H1 (cell line): ENCODE measurements around the gene NHLRC2. TPM values are rescaled to one million over a fixed set of nuclear protein-coding genes. Genes with fewer than 3 reads are reported as not detected.

ENCODE experiments used
- JUN ChIP-seq: IDR thresholded peaks from 2 replicates; pipeline ENCODE4 v1.6.1; 2011; ENCODE audit warnings: low read depth, mild to moderate bottlenecking, improper control_type of control experiment, low read length
- KDM1A ChIP-seq: fragments of 200-600, 300-600 bp; sonication (generic); IDR thresholded peaks from 2 replicates; pipeline ENCODE4 v1.7.1; 2016; ENCODE audit warnings: mild to moderate bottlenecking, low read length, borderline replicate concordance
- TAF1 ChIP-seq: IDR thresholded peaks from 2 replicates; pipeline ENCODE4 v1.6.1; 2011; ENCODE audit warnings: mild to moderate bottlenecking, low read depth, low read length
- TCF12 ChIP-seq: IDR thresholded peaks from 2 replicates; pipeline ENCODE4 v1.6.1; 2011; ENCODE audit warnings: low read depth, mild to moderate bottlenecking, low read length
- TEAD4 ChIP-seq: IDR thresholded peaks from 2 replicates; pipeline ENCODE4 v1.6.1; 2012; ENCODE audit warnings: low read depth, low read length, inconsistent platforms, mixed read lengths
- polyA plus RNA-seq, 7 experiments: library from polyadenylated mRNA; depleted of rRNA in 3 of 7; stranded (reverse) in 5 of 7; unstranded in 2 of 7; fragments of >200 nt in 5 of 7; fragments of 200-250 nt in 2 of 7; gene quantifications; 1 replicate in 5 of 7; 2 replicates in 1 of 7; 4 replicates in 1 of 7; pipeline versions ENCODE4 v1.2.1 to v1.2.3, GENCODE V29; 2011 to 2013; ENCODE audit warnings: missing spikeins in 2 of 7, mixed read lengths in 2 of 7
- total RNA-seq: library from RNA; stranded (reverse); fragmentation: NEBNext Ultra II Directional; extraction: Animal tissue kit (Norgen Biotek cat#: 25700); gene quantifications from 2 replicates; pipeline ENCODE4 v1.2.1, GENCODE V29; 2021

The NHLRC2 gene
- total and polyA plus RNA-seq, 2 of the 8 experiments (the other 6 are each of a cell fraction or from before 2014, with no cell fraction given) = 4.9 to 25.6 TPM

GRCh38 chr10:113929522-113929921, 75.1 kb downstream of the NHLRC2 start (continued):
- TF ChIP-seq KDM1A (no peak), TAF1 (no peak), TEAD4 (no peak), TCF12 (no peak), JUN (no peak)
